Naive thymus-derived CD4-positive, alpha-beta T cell (primary cell): Measurements from ENCODE around the gene IGFBP4. TPM values are rescaled to one million over a fixed set of nuclear protein-coding genes. Genes with fewer than 3 reads are reported as not detected.

ENCODE experiments used
- ATAC-seq: fragments of 150-1000 bp; cut with Tn5 transposase; 2 replicates; pipeline ENCODE4 v1.10.0; 2021; ENCODE audit warnings: mild to moderate bottlenecking, moderate library complexity
- CTCF ChIA-PET: fragments of 350-600 bp; sonication (Branson Sonifier 250); formaldehyde crosslinking; loops from one replicate; lab custom pipeline; 2021; ENCODE audit warnings: antibody characterized with exemption; lab: Charles Lee
- POLR2A ChIA-PET: fragments of 350-600 bp; sonication (Branson Sonifier 250); formaldehyde crosslinking; loops from one replicate; lab custom pipeline; 2021; ENCODE audit warnings: antibody characterized with exemption, inconsistent platforms; lab: Charles Lee
- DNase-seq, 9 donors: peaks; one replicate each; pipeline versions ENCODE4 v3.0.0 to v3.0.0-alpha.2; 2020 to 2022; ENCODE audit warnings: mixed read lengths in 1 of 9
- H3K27ac ChIP-seq: one replicate; pipeline ENCODE4 v1.7.0; 2013; ENCODE audit warnings: mild to moderate bottlenecking, low read depth, low read length, moderate library complexity
- H3K27me3 ChIP-seq, 2 donors: one replicate each; pipeline ENCODE4 v1.7.0; 2013; ENCODE audit warnings: low read length in 2 of 2, mild to moderate bottlenecking in 2 of 2, moderate library complexity in 2 of 2; ENCODE audit not compliant: control insufficient read depth in 2 of 2, insufficient read depth in 2 of 2
- H3K36me3 ChIP-seq, 3 experiments: 1 replicate in 2 of 3; 2 replicates in 1 of 3; pipeline ENCODE4 v1.7.0; 2013; ENCODE audit warnings: low read length in 3 of 3, mild to moderate bottlenecking in 3 of 3, moderate library complexity in 1 of 3; ENCODE audit not compliant: insufficient read depth in 3 of 3, control insufficient read depth in 2 of 3
- H3K4me1 ChIP-seq, 2 donors: one replicate each; pipeline ENCODE4 v1.7.0; 2013; ENCODE audit warnings: low read length in 2 of 2, mild to moderate bottlenecking in 2 of 2, moderate library complexity in 1 of 2; ENCODE audit not compliant: control insufficient read depth in 2 of 2, insufficient read depth in 2 of 2
- H3K4me3 ChIP-seq: 2 replicates; pipeline ENCODE4 v1.7.0; 2013; ENCODE audit warnings: mild to moderate bottlenecking, low read length
- H3K9me3 ChIP-seq, 3 experiments: 1 replicate in 2 of 3; 2 replicates in 1 of 3; pipeline ENCODE4 v1.7.0; 2013; ENCODE audit warnings: low read length in 3 of 3; ENCODE audit not compliant: control insufficient read depth in 2 of 3
- H3K27ac Mint-ChIP-seq, 9 donors: one replicate each; pipeline ENCODE4 v1.8.0; 2020 to 2022; ENCODE audit warnings: mixed read lengths in 9 of 9, mild to moderate bottlenecking in 8 of 9, moderate library complexity in 5 of 9, inconsistent platforms in 2 of 9
- H3K27me3 Mint-ChIP-seq, 5 donors: one replicate each; pipeline ENCODE4 v1.8.0; 2021 to 2022; ENCODE audit warnings: mixed read lengths in 5 of 5, mild to moderate bottlenecking in 1 of 5
- H3K36me3 Mint-ChIP-seq, 5 donors: one replicate each; pipeline ENCODE4 v1.8.0; 2020 to 2022; ENCODE audit warnings: mixed read lengths in 5 of 5, mild to moderate bottlenecking in 3 of 5, inconsistent platforms in 1 of 5
- H3K4me1 Mint-ChIP-seq, 7 donors: one replicate each; pipeline ENCODE4 v1.8.0; 2020 to 2022; ENCODE audit warnings: mixed read lengths in 7 of 7, mild to moderate bottlenecking in 3 of 7, inconsistent platforms in 1 of 7
- H3K4me3 Mint-ChIP-seq, 10 donors: one replicate each; pipeline ENCODE4 v1.8.0; 2020 to 2022; ENCODE audit warnings: mild to moderate bottlenecking in 10 of 10, mixed read lengths in 10 of 10, moderate library complexity in 6 of 10, inconsistent platforms in 2 of 10
- H3K9me3 Mint-ChIP-seq, 11 donors: one replicate each; pipeline ENCODE4 v1.8.0; 2020 to 2022; ENCODE audit warnings: mixed read lengths in 11 of 11, mild to moderate bottlenecking in 4 of 11, inconsistent platforms in 1 of 11, moderate library complexity in 1 of 11
- intact Hi-C, 2 donors: fragments of 100-400 bp; cut with micrococcal nuclease; formaldehyde crosslinking; loops; one replicate each; pipeline ENCODE4 v1.15.1; 2023
- polyA plus RNA-seq, 2 donors: library from polyadenylated mRNA; unstranded; fragments of 300-500 nt; fragmentation: Illumina TruSeq; gene quantifications; one replicate each; pipeline ENCODE4 v1.2.3, GENCODE V29; 2021
- total RNA-seq, 6 experiments: library from RNA in 5 of 6; stranded (reverse) in 5 of 6; gene quantifications; 1 replicate in 5 of 6; 2 replicates in 1 of 6; pipeline ENCODE4 v1.2.3 and lab custom pipeline; 2021 to 2026

IGFBP4 gene
- total and polyA plus RNA-seq, 7 experiments from 2014 or later, result 0.45 to 116 (median 1.8) TPM

DNA sequence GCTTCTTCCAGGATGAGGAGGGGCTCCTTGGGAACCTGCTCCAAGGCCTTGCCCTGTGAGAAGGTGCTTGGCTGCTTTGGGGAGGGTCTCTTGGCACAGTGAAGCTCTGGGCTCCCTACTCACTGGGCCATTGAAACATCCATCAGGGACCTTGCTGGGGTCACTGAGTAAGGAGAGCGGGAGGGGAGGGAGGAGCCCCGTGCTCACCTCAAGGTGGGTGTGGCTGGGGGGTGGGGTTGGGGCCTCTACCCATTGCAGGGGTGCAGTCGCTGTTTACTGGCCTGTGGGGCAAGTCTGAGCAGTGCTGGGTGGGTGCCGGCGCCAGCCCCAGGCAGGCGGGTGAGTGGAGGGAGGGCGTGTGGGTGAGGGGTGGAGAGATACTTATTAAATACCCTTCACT is 48.2 kb downstream of the IGFBP4 start:
- no peaks in the 10 kb centered on the region for H3K36me3 ChIP-seq
- H3K9me3 ChIP-seq, result no peaks in the 10 kb centered on the region
- no peak overlapping the region for H3K27ac ChIP-seq
- DNase-seq, result no peak
- intact Hi-C loops, result loop anchor here in 1 of 2 donors (2.0 kb wide), 1 partner anchor 25 kb away; no protein-coding TSS in a partner anchor
- ChIA-PET POLR2A (interaction anchor here (0.6 to 2.7 kb wide), 5 partner anchors 8 to 1172 kb away, joined by 3 to 16 read pairs (median 6); no protein-coding TSS in a partner anchor), CTCF (interaction anchor here (0.6 to 1.4 kb wide), 2 partner anchors 12 to 130 kb away, joined by 3 to 4 read pairs; no protein-coding TSS in a partner anchor)
- H3K4me1 Mint-ChIP-seq, result peaks cover 26 to 48% (median 39%) of the 10 kb centered on the region in 7 donors
- peak overlapping the region in 7 of 9 donors; percentile 69 to 90 (median 75) for H3K27ac Mint-ChIP-seq
- ATAC-seq, result no peak
- no peaks in the 10 kb centered on the region for H3K27me3 ChIP-seq
- H3K36me3 Mint-ChIP-seq, result peaks cover 0 to 7% (median 0%) of the 10 kb centered on the region in 5 donors
- H3K27me3 Mint-ChIP-seq, result no peaks in the 10 kb centered on the region
- H3K9me3 Mint-ChIP-seq, result no peaks in the 10 kb centered on the region
- no peak overlapping the region for H3K4me3 ChIP-seq
- H3K4me3 Mint-ChIP-seq, result peak overlapping the region in 2 of 10 donors; percentile 73 to 78
- peaks cover 20 to 27% of the 10 kb centered on the region in 2 donors for H3K4me1 ChIP-seq

GRCh38 chr17:40493697-40494096 is 50.4 kb downstream of the IGFBP4 start:
- Mint-ChIP-seq H3K9me3 (no peaks in the 10 kb centered on the region), H3K4me3 (no peak overlapping the region), H3K27me3 (no peaks in the 10 kb centered on the region), H3K4me1 (peaks cover 20 to 50% (median 33%) of the 10 kb centered on the region in 7 donors), H3K27ac (no peak overlapping the region), H3K36me3 (peaks cover 0 to 7% (median 0%) of the 10 kb centered on the region in 5 donors)
- H3K27me3 ChIP-seq, result no peaks in the 10 kb centered on the region
- no peak overlapping the region for H3K27ac ChIP-seq
- no peaks in the 10 kb centered on the region for H3K9me3 ChIP-seq
- peaks cover 20 to 27% of the 10 kb centered on the region in 2 donors for H3K4me1 ChIP-seq
- intact Hi-C loops, result no loop called here
- ChIA-PET CTCF (no interaction called here), POLR2A (interaction anchor here (0.6 to 1.7 kb wide), 5 partner anchors 11 to 148 kb away, joined by 3 to 5 read pairs (median 3); no protein-coding TSS in a partner anchor)
- no peaks in the 10 kb centered on the region for H3K36me3 ChIP-seq
- no peak overlapping the region for H3K4me3 ChIP-seq
- no peak for DNase-seq
- no peak for ATAC-seq

DNA sequence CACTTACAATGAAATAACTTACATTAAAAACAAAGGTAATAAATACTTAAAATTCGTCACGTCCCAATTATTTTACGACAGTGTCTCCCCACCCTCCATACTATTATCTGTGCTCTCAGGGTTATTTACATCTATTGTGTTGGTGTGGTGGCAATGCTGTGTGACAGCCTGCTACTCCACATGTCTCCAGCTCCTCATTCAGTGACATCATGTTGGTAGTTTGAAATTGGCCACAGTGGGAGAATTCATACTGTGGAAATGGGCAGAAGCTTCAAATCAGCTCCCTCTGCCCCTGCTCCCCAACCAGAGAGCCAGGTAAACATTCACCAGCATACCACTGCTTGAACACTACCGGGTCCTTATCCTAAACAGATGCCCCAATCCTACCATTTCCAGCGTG is 51.9 kb downstream of the IGFBP4 start:
- intact Hi-C loops, result no loop called here

GRCh38 chr17:40496170-40496569 is 52.9 kb downstream of the IGFBP4 start:
- no peak overlapping the region for H3K27ac Mint-ChIP-seq
- Histone ChIP-seq H3K4me3 (no peak overlapping the region), H3K27ac (no peak overlapping the region), H3K36me3 (no peaks in the 10 kb centered on the region), H3K4me1 (peaks cover 0 to 6% of the 10 kb centered on the region in 2 donors), H3K9me3 (no peaks in the 10 kb centered on the region), H3K27me3 (no peaks in the 10 kb centered on the region)
- DNase-seq (no peak), ATAC-seq (no peak)
- no peak overlapping the region for H3K4me3 Mint-ChIP-seq
- peaks cover 0 to 11% (median 0%) of the 10 kb centered on the region in 5 donors for H3K27me3 Mint-ChIP-seq
- H3K9me3 Mint-ChIP-seq, result no peaks in the 10 kb centered on the region
- ChIA-PET POLR2A (interaction anchor here (1.4 to 4.0 kb wide), 2 partner anchors 10 to 15 kb away, joined by 3 to 16 read pairs; no protein-coding TSS in a partner anchor), CTCF (no interaction called here)
- H3K4me1 Mint-ChIP-seq, result peaks cover 2 to 31% (median 9%) of the 10 kb centered on the region in 7 donors
- intact Hi-C loops, result no loop called here
- peaks cover 0 to 5% (median 0%) of the 10 kb centered on the region in 5 donors for H3K36me3 Mint-ChIP-seq

More for the DNA sequence above, 51.9 kb downstream of the IGFBP4 start:
- peaks cover 8 to 16% of the 10 kb centered on the region in 2 donors for H3K4me1 ChIP-seq
- H3K4me1 Mint-ChIP-seq, result peaks cover 12 to 39% (median 19%) of the 10 kb centered on the region in 7 donors
- ATAC-seq, result no peak
- ChIA-PET CTCF (interaction anchor here (1.1 kb wide), 1 partner anchor 17 kb away, joined by 3 read pairs; no protein-coding TSS in a partner anchor), POLR2A (interaction anchor here (0.6 to 4.0 kb wide), 6 partner anchors 14 to 56 kb away, joined by 3 to 16 read pairs (median 4); no protein-coding TSS in a partner anchor)
- no peak overlapping the region for H3K4me3 ChIP-seq
- H3K27ac ChIP-seq, result no peak overlapping the region
- no peak overlapping the region for H3K4me3 Mint-ChIP-seq
- no peaks in the 10 kb centered on the region for H3K36me3 ChIP-seq
- no peaks in the 10 kb centered on the region for H3K9me3 ChIP-seq
- H3K27me3 ChIP-seq, result no peaks in the 10 kb centered on the region
- no peak for DNase-seq
- H3K27me3 Mint-ChIP-seq, result peaks cover 0 to 6% (median 0%) of the 10 kb centered on the region in 5 donors
- H3K9me3 Mint-ChIP-seq, result no peaks in the 10 kb centered on the region
- peak overlapping the region in 1 of 9 donors; percentile 71 for H3K27ac Mint-ChIP-seq
- H3K36me3 Mint-ChIP-seq, result peaks cover 0 to 7% (median 0%) of the 10 kb centered on the region in 5 donors

DNA sequence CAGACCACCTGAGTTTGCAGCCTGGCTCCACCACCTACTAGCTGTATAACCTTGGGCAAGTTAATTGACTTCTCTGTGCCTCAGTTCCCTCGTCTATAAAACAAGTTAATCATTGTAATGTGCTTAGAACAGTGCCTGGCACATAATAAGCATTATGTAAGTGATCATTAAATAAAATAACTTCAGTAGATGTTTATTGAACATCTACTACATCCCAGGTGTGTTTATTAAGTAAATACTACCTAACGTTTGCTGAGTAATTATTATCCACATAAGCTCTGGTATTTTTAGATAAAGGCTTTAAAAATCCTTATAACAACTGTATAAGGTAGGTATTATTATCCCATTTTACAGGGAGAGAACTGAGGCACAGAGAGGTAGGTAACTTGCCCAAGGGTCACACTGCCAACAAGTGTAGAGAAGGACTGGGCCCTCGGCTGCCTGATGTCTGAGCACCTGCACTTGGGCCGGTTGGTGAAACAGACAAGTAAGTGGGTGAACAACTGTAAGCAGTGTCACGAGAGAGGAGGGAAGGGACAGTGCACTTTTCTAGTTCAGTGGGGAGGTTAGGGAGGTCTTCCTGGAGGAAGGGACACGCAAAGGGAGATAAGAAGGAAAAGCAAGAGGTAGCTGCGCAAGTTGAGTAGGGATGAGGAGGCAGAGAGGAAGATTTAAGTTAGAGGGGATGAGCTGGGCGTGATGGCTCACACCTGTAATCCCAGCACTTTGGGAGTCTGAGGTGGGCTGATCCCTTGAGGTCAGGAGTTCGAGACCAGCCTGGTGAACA is 53.6 kb downstream of the IGFBP4 start:
- ChIA-PET CTCF (no interaction called here), POLR2A (interaction anchor here (1.0 to 4.0 kb wide), 3 partner anchors 10 to 16 kb away, joined by 3 to 16 read pairs (median 3); no protein-coding TSS in a partner anchor)
- intact Hi-C loops, result no loop called here
- DNase-seq, result no peak
- no peak for ATAC-seq
- no peak overlapping the region for H3K4me3 Mint-ChIP-seq
- H3K27ac Mint-ChIP-seq, result no peak overlapping the region
- H3K27me3 Mint-ChIP-seq, result peaks cover 0 to 11% (median 0%) of the 10 kb centered on the region in 5 donors
- no peaks in the 10 kb centered on the region for H3K4me1 ChIP-seq
- H3K36me3 Mint-ChIP-seq, result peaks cover 0 to 5% (median 0%) of the 10 kb centered on the region in 5 donors
- no peaks in the 10 kb centered on the region for H3K9me3 Mint-ChIP-seq
- no peak overlapping the region for H3K4me3 ChIP-seq
- no peaks in the 10 kb centered on the region for H3K9me3 ChIP-seq
- peaks cover 0 to 24% (median 5%) of the 10 kb centered on the region in 7 donors for H3K4me1 Mint-ChIP-seq
- H3K36me3 ChIP-seq, result no peaks in the 10 kb centered on the region
- H3K27me3 ChIP-seq, result no peaks in the 10 kb centered on the region
- H3K27ac ChIP-seq, result no peak overlapping the region

- ATAC-seq, result no peak
- peak overlapping the region in 1 of 9 donors; percentile 36 for H3K27ac Mint-ChIP-seq
- CTCF ChIA-PET, result interaction anchor here (0.6 to 1.3 kb wide), 3 partner anchors 21 to 199 kb away, joined by 3 to 6 read pairs (median 6); no protein-coding TSS in a partner anchor
These were observed 54.4 kb downstream of the IGFBP4 start for GRCh38 chr17:40497695-40498094.

More at GRCh38 chr17:40497695-40498094, 54.4 kb downstream of the IGFBP4 start:
- Mint-ChIP-seq H3K9me3 (no peaks in the 10 kb centered on the region), H3K27me3 (peaks cover 0 to 11% (median 0%) of the 10 kb centered on the region in 5 donors), H3K36me3 (peaks cover 0 to 5% (median 0%) of the 10 kb centered on the region in 5 donors), H3K4me3 (no peak overlapping the region), H3K4me1 (peaks cover 0 to 21% (median 3%) of the 10 kb centered on the region in 7 donors)
- H3K4me3 ChIP-seq, result no peak overlapping the region
- no peak overlapping the region for H3K27ac ChIP-seq
- H3K27me3 ChIP-seq, result no peaks in the 10 kb centered on the region
- POLR2A ChIA-PET, result interaction anchor here (0.5 to 4.0 kb wide), 6 partner anchors 11 to 1238 kb away, joined by 3 to 16 read pairs (median 4); no protein-coding TSS in a partner anchor
- no peaks in the 10 kb centered on the region for H3K9me3 ChIP-seq
- H3K36me3 ChIP-seq, result no peaks in the 10 kb centered on the region
- intact Hi-C loops, result no loop called here
- H3K4me1 ChIP-seq, result no peaks in the 10 kb centered on the region
- DNase-seq, result no peak
